ENCODE results near the gene MYO5B. TPM values are rescaled to one million over a fixed set of nuclear protein-coding genes. Genes with fewer than 3 reads are reported as not detected.

MYO5B gene
- total and polyA plus RNA-seq, 9 of the 15 experiments (the other 6 are each of a cell fraction or from before 2014, with no cell fraction given) = 0.07 to 0.42 (median 0.28) TPM

DNA sequence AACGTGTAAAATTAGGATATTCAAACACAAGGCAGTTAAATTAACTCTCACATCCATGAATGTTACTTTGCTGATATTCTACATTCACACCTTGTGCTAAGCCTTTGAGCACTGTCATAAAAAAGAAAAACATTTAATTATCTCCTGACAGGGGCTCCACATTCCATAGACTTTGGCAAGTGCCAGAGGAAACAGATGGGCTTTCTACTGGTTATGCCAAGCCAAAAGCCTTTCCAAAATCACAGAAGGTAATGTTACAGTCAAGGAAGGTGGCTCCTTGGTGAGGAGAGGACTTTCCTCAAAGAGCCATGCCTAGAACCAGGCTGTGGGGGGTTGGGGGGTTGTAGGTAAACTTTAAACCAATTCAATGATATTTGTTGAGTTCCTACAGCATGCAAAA lies 12.4 kb downstream of the MYO5B start:
- no peaks in the 10 kb centered on the region for H3K79me2 ChIP-seq (ENCODE audit: control insufficient read depth, insufficient read depth, low read length)
- H4K20me1 ChIP-seq (replicated peaks; ENCODE audit: control insufficient read depth, insufficient read depth, low read length) = no peaks in the 10 kb centered on the region; the same call in 1 of the 2 replicates
- no peak overlapping the region for H2AFZ ChIP-seq (ENCODE audit: low read depth, low read length)
- no peaks in the 10 kb centered on the region; a peak in 2 of 5 replicates for H3K27me3 ChIP-seq (ENCODE audit: control insufficient read depth in 2 of 2, insufficient read depth in 2 of 2, low read length in 2 of 2)
- H3K4me1 ChIP-seq (replicated peaks in 1 of 2; ENCODE audit: control insufficient read depth in 2 of 2, insufficient read depth in 2 of 2, low read length in 2 of 2) = no peaks in the 10 kb centered on the region
- H3K27ac ChIP-seq (ENCODE audit: extremely low read depth, low read depth, low read length) = no peak overlapping the region
- no peak for ATAC-seq
- no peak overlapping the region for H3K4me3 ChIP-seq
- H3K9ac ChIP-seq (ENCODE audit: insufficient read depth in 1 of 2, low read depth in 2 of 2, low read length in 2 of 2) = no peak overlapping the region
- ChIA-PET POLR2A (no interaction called here), CTCF (ENCODE audit: low intra/inter-chr PET ratio) (no interaction called here)
- no peaks in the 10 kb centered on the region for H3K9me3 ChIP-seq (replicated peaks; ENCODE audit: control insufficient read depth, insufficient read depth, low read depth, low read length)
- intact Hi-C loops (cut with micrococcal nuclease) (no loop called here), in situ Hi-C loops (cut with MboI) (no loop called here)
- no peak overlapping the region for H3K4me2 ChIP-seq (ENCODE audit: insufficient read depth, low read length)
- BruUV-seq (replicated peaks) = no TSS peak
- 0% methylated on average over 1 of the region's 1 CpG for WGBS (ENCODE audit: insufficient coverage, low coverage, missing lambda C conversion rate)
- DNase-seq (ENCODE audit: extremely low read depth in 1 of 4, low spot score in 3 of 4) = no peak
- TF ChIP-seq CREM (IDR thresholded peaks at IDR 0.05; ENCODE audit: low read depth) (no peak), KLF1 (tag; IDR thresholded peaks at IDR 0.05) (no peak), ZBTB8A (IDR thresholded peaks at IDR 0.05; ENCODE audit: partially characterized antibody) (no peak)
- no peaks in the 10 kb centered on the region for H3K9me1 ChIP-seq (ENCODE audit: control insufficient read depth, insufficient read depth, low read length)
- H3K36me3 ChIP-seq (ENCODE audit: control insufficient read depth, insufficient read depth, low read length) = no peaks in the 10 kb centered on the region
- no peak for FAIRE-seq

DNA sequence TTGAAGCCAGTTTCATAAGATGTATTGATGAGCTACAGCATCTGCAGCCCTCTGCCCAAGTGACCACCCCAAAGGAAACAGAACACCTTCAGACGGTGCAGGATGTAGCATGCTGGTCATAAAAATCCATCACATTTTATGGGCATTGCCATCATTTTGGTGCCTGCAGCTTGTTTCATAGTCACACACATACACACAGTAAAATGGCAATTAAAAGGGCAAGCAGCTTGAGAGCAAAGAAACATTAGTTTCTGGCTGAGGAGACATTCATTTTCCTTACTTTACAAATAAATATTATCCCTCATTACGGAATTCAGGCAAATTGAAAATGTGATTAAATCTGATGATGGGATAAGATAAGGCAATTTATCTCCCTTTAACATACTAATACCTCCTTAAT lies 13.4 kb downstream of the MYO5B start:
- FAIRE-seq (no peak), DNase-seq (ENCODE audit: extremely low read depth in 1 of 4, low spot score in 3 of 4) (no peak), ATAC-seq (no peak)
- no peak overlapping the region for H3K4me3 ChIP-seq
- intact Hi-C loops (cut with micrococcal nuclease) = no loop called here
- WGBS (ENCODE audit: insufficient coverage, low coverage, missing lambda C conversion rate) = 0% methylated on average over 2 of the region's 2 CpGs
- no peaks in the 10 kb centered on the region for H3K9me1 ChIP-seq (ENCODE audit: control insufficient read depth, insufficient read depth, low read length)
- H3K4me1 ChIP-seq (replicated peaks in 1 of 2; ENCODE audit: control insufficient read depth in 2 of 2, insufficient read depth in 2 of 2, low read length in 2 of 2) = no peaks in the 10 kb centered on the region
- CTCF ChIA-PET (ENCODE audit: low intra/inter-chr PET ratio) = no interaction called here
- no peak overlapping the region for H2AFZ ChIP-seq (ENCODE audit: low read depth, low read length)
- H3K27ac ChIP-seq (ENCODE audit: extremely low read depth, low read depth, low read length) = no peak overlapping the region
- no peak overlapping the region for H3K9ac ChIP-seq (ENCODE audit: insufficient read depth in 1 of 2, low read depth in 2 of 2, low read length in 2 of 2)
- POLR2A ChIA-PET = no interaction called here
- no peaks in the 10 kb centered on the region; the same call in 1 of the 2 replicates for H4K20me1 ChIP-seq (replicated peaks; ENCODE audit: control insufficient read depth, insufficient read depth, low read length)
- no peaks in the 10 kb centered on the region for H3K79me2 ChIP-seq (ENCODE audit: control insufficient read depth, insufficient read depth, low read length)
- no peak overlapping the region for H3K4me2 ChIP-seq (ENCODE audit: insufficient read depth, low read length)
- H3K36me3 ChIP-seq (ENCODE audit: control insufficient read depth, insufficient read depth, low read length) = no peaks in the 10 kb centered on the region
- BruUV-seq (replicated peaks) = no TSS peak
- H3K27me3 ChIP-seq (ENCODE audit: control insufficient read depth in 2 of 2, insufficient read depth in 2 of 2, low read length in 2 of 2) = no peaks in the 10 kb centered on the region; a peak in 2 of 5 replicates
- H3K9me3 ChIP-seq (replicated peaks; ENCODE audit: control insufficient read depth, insufficient read depth, low read depth, low read length) = no peaks in the 10 kb centered on the region
- in situ Hi-C loops (cut with MboI) = no loop called here
- TF ChIP-seq CBX3 (IDR thresholded peaks at IDR 0.05; ENCODE audit: borderline replicate concordance in 1 of 2, low read length in 2 of 2) (no peak), DPF2 (IDR thresholded peaks at IDR 0.05) (no peak), ZNF778 (CRISPR knock-in tag; IDR thresholded peaks at IDR 0.05) (no peak), ZNF668 (CRISPR knock-in tag; IDR thresholded peaks at IDR 0.05) (no peak), NCOA2 (IDR thresholded peaks at IDR 0.05; ENCODE audit: partially characterized antibody in 2 of 2) (no peak), ZNF707 (CRISPR knock-in tag; conservative IDR thresholded peaks at IDR 0.05) (no peak), ZNF384 (IDR thresholded peaks at IDR 0.05; ENCODE audit: low read depth, low read length) (no peak), BCOR (IDR thresholded peaks at IDR 0.05) (no peak), DIDO1 (tag; IDR thresholded peaks at IDR 0.05; ENCODE audit: low read depth) (no peak), STAT5B (CRISPR knock-in tag; IDR thresholded peaks at IDR 0.05) (no peak), SRSF1 (IDR thresholded peaks at IDR 0.05; ENCODE audit: low read depth, low read length) (no peak), ZNF436 (CRISPR knock-in tag; IDR thresholded peaks at IDR 0.05) (no peak)
- TF ChIP-seq, protein P1, sequence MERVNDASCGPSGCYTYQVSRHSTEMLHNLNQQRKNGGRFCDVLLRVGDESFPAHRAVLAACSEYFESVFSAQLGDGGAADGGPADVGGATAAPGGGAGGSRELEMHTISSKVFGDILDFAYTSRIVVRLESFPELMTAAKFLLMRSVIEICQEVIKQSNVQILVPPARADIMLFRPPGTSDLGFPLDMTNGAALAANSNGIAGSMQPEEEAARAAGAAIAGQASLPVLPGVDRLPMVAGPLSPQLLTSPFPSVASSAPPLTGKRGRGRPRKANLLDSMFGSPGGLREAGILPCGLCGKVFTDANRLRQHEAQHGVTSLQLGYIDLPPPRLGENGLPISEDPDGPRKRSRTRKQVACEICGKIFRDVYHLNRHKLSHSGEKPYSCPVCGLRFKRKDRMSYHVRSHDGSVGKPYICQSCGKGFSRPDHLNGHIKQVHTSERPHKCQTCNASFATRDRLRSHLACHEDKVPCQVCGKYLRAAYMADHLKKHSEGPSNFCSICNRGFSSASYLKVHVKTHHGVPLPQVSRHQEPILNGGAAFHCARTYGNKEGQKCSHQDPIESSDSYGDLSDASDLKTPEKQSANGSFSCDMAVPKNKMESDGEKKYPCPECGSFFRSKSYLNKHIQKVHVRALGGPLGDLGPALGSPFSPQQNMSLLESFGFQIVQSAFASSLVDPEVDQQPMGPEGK (CRISPR knock-in tag; IDR thresholded peaks at IDR 0.05; ENCODE audit: borderline replicate concordance) = no peak
- TF ChIP-seq, protein P2, sequence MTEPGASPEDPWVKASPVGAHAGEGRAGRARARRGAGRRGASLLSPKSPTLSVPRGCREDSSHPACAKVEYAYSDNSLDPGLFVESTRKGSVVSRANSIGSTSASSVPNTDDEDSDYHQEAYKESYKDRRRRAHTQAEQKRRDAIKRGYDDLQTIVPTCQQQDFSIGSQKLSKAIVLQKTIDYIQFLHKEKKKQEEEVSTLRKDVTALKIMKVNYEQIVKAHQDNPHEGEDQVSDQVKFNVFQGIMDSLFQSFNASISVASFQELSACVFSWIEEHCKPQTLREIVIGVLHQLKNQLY (CRISPR knock-in tag; conservative IDR thresholded peaks at IDR 0.05) = no peak
